CD8-positive, alpha-beta memory T cell (primary cell): ENCODE measurements around the gene TNFRSF11A. TPM values are rescaled to one million over a fixed set of nuclear protein-coding genes. Genes with fewer than 3 reads are reported as not detected.
A peak's percentile ranks its signal among the peaks of the same experiment; 100 is the strongest.

Source experiments
- CTCF ChIA-PET: fragments of 350-600 bp; sonication (Branson Sonifier 250); formaldehyde crosslinking; loops from one replicate; lab custom pipeline; 2021; ENCODE audit warnings: antibody characterized with exemption; lab: Charles Lee
- POLR2A ChIA-PET: fragments of 350-600 bp; sonication (Branson Sonifier 250); formaldehyde crosslinking; loops from one replicate; lab custom pipeline; 2021; ENCODE audit warnings: antibody characterized with exemption; lab: Charles Lee
- DNase-seq, 5 donors: peaks; one replicate each; pipeline versions ENCODE4 v3.0.0 to v3.0.0-alpha.2; 2020 to 2022; ENCODE audit warnings: mixed read lengths in 1 of 5
- H3K27ac ChIP-seq: one replicate; pipeline ENCODE4 v1.7.0; 2013; ENCODE audit warnings: low read depth, mild to moderate bottlenecking, low read length, moderate library complexity
- H3K27me3 ChIP-seq: 2 replicates; pipeline ENCODE4 v1.7.0; 2013; ENCODE audit warnings: low read length, mild to moderate bottlenecking; ENCODE audit not compliant: insufficient read depth, poor library complexity, severe bottlenecking
- H3K36me3 ChIP-seq: 2 replicates; pipeline ENCODE4 v1.7.0; 2013; ENCODE audit warnings: mild to moderate bottlenecking, low read length, moderate library complexity; ENCODE audit not compliant: insufficient read depth
- H3K4me1 ChIP-seq: 2 replicates; pipeline ENCODE4 v1.7.0; 2013; ENCODE audit warnings: mild to moderate bottlenecking, low read length, moderate library complexity; ENCODE audit not compliant: insufficient read depth
- H3K4me3 ChIP-seq: 2 replicates; pipeline ENCODE4 v1.7.0; 2013; ENCODE audit warnings: mild to moderate bottlenecking, low read length
- H3K9me3 ChIP-seq: 2 replicates; pipeline ENCODE4 v1.7.0; 2013; ENCODE audit warnings: mild to moderate bottlenecking, low read length
- H3K27ac Mint-ChIP-seq, 8 donors: one replicate each; pipeline ENCODE4 v1.8.0; 2020 to 2021; ENCODE audit warnings: mixed read lengths in 8 of 8, mild to moderate bottlenecking in 6 of 8, inconsistent platforms in 3 of 8, moderate library complexity in 3 of 8
- H3K27me3 Mint-ChIP-seq, 2 donors: one replicate each; pipeline ENCODE4 v1.8.0; 2020 to 2021; ENCODE audit warnings: mixed read lengths in 2 of 2, mild to moderate bottlenecking in 1 of 2, moderate library complexity in 1 of 2
- H3K36me3 Mint-ChIP-seq, 3 donors: one replicate each; pipeline ENCODE4 v1.8.0; 2020 to 2021; ENCODE audit warnings: mixed read lengths in 3 of 3, inconsistent platforms in 1 of 3, mild to moderate bottlenecking in 1 of 3
- H3K4me1 Mint-ChIP-seq, 3 donors: one replicate each; pipeline ENCODE4 v1.8.0; 2020 to 2021; ENCODE audit warnings: mixed read lengths in 3 of 3, inconsistent platforms in 1 of 3, mild to moderate bottlenecking in 1 of 3
- H3K4me3 Mint-ChIP-seq, 7 donors: one replicate each; pipeline ENCODE4 v1.8.0; 2020 to 2021; ENCODE audit warnings: mixed read lengths in 7 of 7, mild to moderate bottlenecking in 6 of 7, moderate library complexity in 4 of 7, inconsistent platforms in 2 of 7
- H3K9me3 Mint-ChIP-seq, 5 donors: one replicate each; pipeline ENCODE4 v1.8.0; 2020 to 2022; ENCODE audit warnings: mixed read lengths in 5 of 5, mild to moderate bottlenecking in 3 of 5, moderate library complexity in 2 of 5, inconsistent platforms in 1 of 5
- polyA plus RNA-seq: library from polyadenylated mRNA; unstranded; fragments of 300-500 nt; fragmentation: Illumina TruSeq; gene quantifications from one replicate; pipeline ENCODE4 v1.2.3, GENCODE V29; 2021
- total RNA-seq, 2 experiments: library from RNA; stranded (reverse); gene quantifications; one replicate each; pipeline ENCODE4 v1.2.3, GENCODE V29; 2021

TNFRSF11A gene
- total and polyA plus RNA-seq, 3 experiments from 2014 or later = 0.12 to 3.1 (median 2.5) TPM

GRCh38 chr18:62285281-62285680 lies 39.8 kb upstream of the TNFRSF11A start:
- Histone ChIP-seq H3K4me1 (no peaks in the 10 kb centered on the region), H3K27ac (no peak overlapping the region), H3K9me3 (no peaks in the 10 kb centered on the region), H3K4me3 (no peak overlapping the region), H3K36me3 (peaks cover 24% of the 10 kb centered on the region), H3K27me3 (no peaks in the 10 kb centered on the region)
- no peak overlapping the region for H3K4me3 Mint-ChIP-seq
- POLR2A ChIA-PET = no interaction called here
- peaks cover 0 to 7% (median 2%) of the 10 kb centered on the region in 3 donors for H3K4me1 Mint-ChIP-seq
- H3K27ac Mint-ChIP-seq = peak overlapping the region in 1 of 8 donors; percentile 19
- DNase-seq = no peak
- H3K36me3 Mint-ChIP-seq = peaks cover 12 to 82% (median 13%) of the 10 kb centered on the region in 3 donors
- CTCF ChIA-PET = no interaction called here
- no peaks in the 10 kb centered on the region for H3K9me3 Mint-ChIP-seq
- no peaks in the 10 kb centered on the region for H3K27me3 Mint-ChIP-seq

DNA sequence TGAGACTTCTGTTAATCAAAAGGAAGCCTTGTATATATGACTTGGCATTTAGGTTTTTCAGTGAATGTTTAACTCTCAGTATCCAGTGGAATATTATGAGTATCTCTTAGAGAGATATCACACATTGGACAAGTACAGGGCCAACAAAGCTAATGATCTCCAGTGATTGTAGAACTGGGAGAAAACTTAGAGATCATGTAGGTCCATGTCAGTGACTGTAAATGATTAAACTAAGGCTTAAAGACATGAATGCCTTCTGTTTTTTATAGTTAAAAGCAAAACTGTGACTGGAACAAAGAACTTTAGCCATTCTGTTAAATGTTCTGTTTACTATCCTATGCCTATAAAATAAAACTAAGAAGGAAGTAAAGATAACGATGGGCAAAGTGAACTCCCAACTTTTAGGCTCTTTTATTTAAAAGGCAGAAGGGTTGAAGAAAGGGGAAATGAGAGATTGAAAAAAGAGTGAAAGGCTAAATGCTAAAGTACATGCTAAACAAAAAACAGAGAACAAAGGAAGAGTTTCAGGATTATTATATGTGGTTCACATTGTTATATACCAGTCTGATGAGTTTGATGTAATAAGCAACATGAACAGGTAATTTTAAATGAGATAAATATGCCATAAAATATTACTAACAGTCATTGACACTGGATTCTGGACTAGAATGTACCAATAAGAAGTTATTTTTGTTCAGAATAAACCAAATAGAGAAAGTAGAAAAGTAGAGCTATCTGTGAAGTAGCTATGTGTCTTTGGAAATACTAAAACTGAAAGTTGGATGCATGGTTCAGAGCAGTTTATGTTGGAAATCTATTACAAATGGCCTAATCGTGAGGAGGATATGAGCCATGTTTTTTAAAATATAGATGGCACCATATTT lies 37.1 kb upstream of the TNFRSF11A start:
- peak overlapping the region in 1 of 8 donors; percentile 80 for H3K27ac Mint-ChIP-seq
- ChIA-PET CTCF (no interaction called here), POLR2A (no interaction called here)
- peaks cover 15% of the 10 kb centered on the region for H3K36me3 ChIP-seq
- no peak overlapping the region for H3K4me3 Mint-ChIP-seq
- no peak overlapping the region for H3K4me3 ChIP-seq
- H3K27ac ChIP-seq = no peak overlapping the region
- H3K27me3 Mint-ChIP-seq = no peaks in the 10 kb centered on the region
- H3K27me3 ChIP-seq = no peaks in the 10 kb centered on the region
- no peaks in the 10 kb centered on the region for H3K9me3 ChIP-seq
- DNase-seq = no peak
- no peaks in the 10 kb centered on the region for H3K9me3 Mint-ChIP-seq
- peaks cover 0 to 7% (median 0%) of the 10 kb centered on the region in 3 donors for H3K4me1 Mint-ChIP-seq
- peaks cover 10 to 67% (median 13%) of the 10 kb centered on the region in 3 donors for H3K36me3 Mint-ChIP-seq
- H3K4me1 ChIP-seq = no peaks in the 10 kb centered on the region

- Mint-ChIP-seq H3K27ac (no peak overlapping the region), H3K4me1 (peaks cover 0 to 7% (median 0%) of the 10 kb centered on the region in 3 donors), H3K9me3 (no peaks in the 10 kb centered on the region), H3K27me3 (no peaks in the 10 kb centered on the region), H3K4me3 (no peak overlapping the region), H3K36me3 (peaks cover 7 to 61% (median 11%) of the 10 kb centered on the region in 3 donors)
- CTCF ChIA-PET = no interaction called here
- no peaks in the 10 kb centered on the region for H3K9me3 ChIP-seq
- peaks cover 13% of the 10 kb centered on the region for H3K36me3 ChIP-seq
- H3K4me3 ChIP-seq = no peak overlapping the region
- no peak overlapping the region for H3K27ac ChIP-seq
- no peak for DNase-seq
- no peaks in the 10 kb centered on the region for H3K4me1 ChIP-seq
- POLR2A ChIA-PET = no interaction called here
- H3K27me3 ChIP-seq = no peaks in the 10 kb centered on the region
Measured at GRCh38 chr18:62288665-62289008, 36.5 kb upstream of the TNFRSF11A start.

DNA sequence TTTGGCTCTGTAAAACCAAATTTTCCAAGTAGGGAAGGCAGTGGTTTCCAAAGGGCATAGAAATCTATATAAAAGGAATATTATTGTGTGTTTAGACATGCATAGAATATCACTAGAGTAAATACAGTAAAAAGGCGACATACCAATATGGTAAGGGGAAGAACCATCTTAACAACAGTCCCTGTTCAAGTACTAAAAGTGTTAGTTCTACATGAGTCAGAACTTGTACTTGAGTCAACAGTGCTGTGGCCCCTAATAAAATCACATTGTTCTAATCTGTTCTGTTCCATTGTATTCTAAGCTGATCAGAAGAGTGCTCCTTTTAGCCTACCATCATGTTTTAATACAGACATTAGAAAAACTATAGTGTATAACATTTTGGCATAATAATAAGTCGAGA lies 36.1 kb upstream of the TNFRSF11A start:
- no peak overlapping the region for H3K27ac Mint-ChIP-seq
- Histone ChIP-seq H3K4me3 (no peak overlapping the region), H3K9me3 (no peaks in the 10 kb centered on the region), H3K4me1 (no peaks in the 10 kb centered on the region), H3K36me3 (peaks cover 13% of the 10 kb centered on the region), H3K27ac (no peak overlapping the region), H3K27me3 (no peaks in the 10 kb centered on the region)
- no peak overlapping the region for H3K4me3 Mint-ChIP-seq
- no peak for DNase-seq
- H3K36me3 Mint-ChIP-seq = peaks cover 4 to 61% (median 9%) of the 10 kb centered on the region in 3 donors
- peaks cover 0 to 7% (median 2%) of the 10 kb centered on the region in 3 donors for H3K4me1 Mint-ChIP-seq
- ChIA-PET CTCF (no interaction called here), POLR2A (no interaction called here)
- no peaks in the 10 kb centered on the region for H3K27me3 Mint-ChIP-seq
- H3K9me3 Mint-ChIP-seq = no peaks in the 10 kb centered on the region

DNA sequence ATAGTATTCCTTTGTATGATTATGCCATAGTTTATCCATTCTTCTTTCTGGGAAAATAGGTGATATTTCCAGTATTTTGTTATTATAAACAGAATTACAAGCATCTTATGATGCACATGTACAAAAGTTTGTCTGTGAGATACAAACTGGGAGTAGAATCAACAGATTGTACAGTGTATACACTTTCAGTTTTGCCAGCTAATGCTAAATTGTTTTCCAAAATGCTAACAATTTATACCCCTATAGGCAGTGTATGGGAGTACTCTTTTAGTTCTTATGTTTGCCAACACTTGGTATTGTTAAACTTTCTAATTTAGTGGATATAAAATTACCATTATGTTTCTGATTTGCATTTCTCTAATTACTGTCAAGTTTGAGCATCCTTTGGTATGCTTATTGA lies 31.0 kb upstream of the TNFRSF11A start:
- peaks cover 0 to 2% (median 0%) of the 10 kb centered on the region in 3 donors for H3K4me1 Mint-ChIP-seq
- Histone ChIP-seq H3K27ac (no peak overlapping the region), H3K27me3 (no peaks in the 10 kb centered on the region), H3K9me3 (no peaks in the 10 kb centered on the region), H3K36me3 (peaks cover 10% of the 10 kb centered on the region), H3K4me1 (no peaks in the 10 kb centered on the region), H3K4me3 (no peak overlapping the region)
- H3K27ac Mint-ChIP-seq = no peak overlapping the region
- POLR2A ChIA-PET = no interaction called here
- H3K27me3 Mint-ChIP-seq = no peaks in the 10 kb centered on the region
- CTCF ChIA-PET = no interaction called here
- DNase-seq = no peak
- H3K9me3 Mint-ChIP-seq = no peaks in the 10 kb centered on the region
- peaks cover 0 to 41% (median 10%) of the 10 kb centered on the region in 3 donors for H3K36me3 Mint-ChIP-seq
- no peak overlapping the region for H3K4me3 Mint-ChIP-seq

DNA sequence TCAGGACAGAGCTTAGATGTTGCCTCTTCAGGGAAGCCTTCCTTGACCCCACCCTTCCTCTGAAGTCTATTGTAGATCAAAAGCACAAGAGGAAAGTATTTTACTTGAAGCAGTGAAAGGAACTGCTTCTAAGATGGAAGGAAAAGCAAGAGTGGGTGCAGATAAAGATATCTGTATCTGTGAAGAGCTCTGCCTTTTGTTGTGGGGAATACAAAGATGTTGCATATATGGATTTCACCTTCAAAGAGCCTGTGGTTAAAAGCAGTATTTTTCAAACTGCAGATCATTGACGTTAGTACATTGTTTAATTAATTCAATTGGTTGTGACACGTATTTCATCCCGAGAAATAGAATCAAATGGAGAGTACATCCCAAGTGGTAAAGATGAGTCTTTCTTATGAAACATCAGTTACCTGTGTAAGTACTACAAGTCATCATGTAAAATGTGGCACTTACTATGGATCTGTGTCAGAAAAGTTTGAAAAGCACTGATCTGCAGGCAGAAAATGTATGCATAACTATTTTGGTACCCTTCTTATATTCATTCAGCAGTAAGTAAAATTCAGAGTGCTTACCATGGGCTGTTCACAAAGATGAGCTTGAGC lies 24.6 kb upstream of the TNFRSF11A start:
- H3K27me3 Mint-ChIP-seq = no peaks in the 10 kb centered on the region
- CTCF ChIA-PET = no interaction called here
- no peaks in the 10 kb centered on the region for H3K9me3 Mint-ChIP-seq
- no peak overlapping the region for H3K4me3 Mint-ChIP-seq
- H3K4me1 Mint-ChIP-seq = peaks cover 0 to 11% (median 5%) of the 10 kb centered on the region in 3 donors
- POLR2A ChIA-PET = no interaction called here
- Histone ChIP-seq H3K36me3 (peaks cover 22% of the 10 kb centered on the region), H3K27ac (no peak overlapping the region), H3K9me3 (no peaks in the 10 kb centered on the region), H3K4me1 (peaks cover 4% of the 10 kb centered on the region), H3K4me3 (no peak overlapping the region), H3K27me3 (no peaks in the 10 kb centered on the region)
- peak overlapping the region in 2 of 8 donors; percentile 5 to 24 for H3K27ac Mint-ChIP-seq
- DNase-seq = no peak
- peaks cover 0 to 76% (median 31%) of the 10 kb centered on the region in 3 donors for H3K36me3 Mint-ChIP-seq

DNA sequence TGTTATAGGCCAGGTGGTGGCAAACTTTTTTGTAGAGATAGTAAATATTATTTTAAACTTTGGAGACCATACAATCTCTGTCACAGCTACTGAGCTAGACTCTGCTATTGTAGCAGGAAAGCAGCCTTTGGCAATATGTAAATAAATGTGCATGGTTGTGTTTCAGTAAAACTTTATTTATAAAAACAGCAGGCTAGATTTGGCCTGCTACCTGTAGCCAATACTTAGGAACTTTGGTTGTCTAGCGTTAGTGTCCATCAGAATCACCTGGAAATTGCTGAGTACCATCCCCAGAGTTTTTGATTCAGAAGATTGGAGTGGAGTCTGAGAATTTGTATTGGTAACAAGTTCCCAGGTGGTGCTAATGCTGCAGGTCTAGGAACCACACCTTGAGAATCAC lies 23.8 kb upstream of the TNFRSF11A start:
- Histone ChIP-seq H3K27ac (no peak overlapping the region), H3K27me3 (no peaks in the 10 kb centered on the region), H3K4me1 (peaks cover 4% of the 10 kb centered on the region), H3K4me3 (no peak overlapping the region), H3K9me3 (no peaks in the 10 kb centered on the region), H3K36me3 (peaks cover 22% of the 10 kb centered on the region)
- no peak overlapping the region for H3K4me3 Mint-ChIP-seq
- peaks cover 0 to 11% (median 5%) of the 10 kb centered on the region in 3 donors for H3K4me1 Mint-ChIP-seq
- H3K9me3 Mint-ChIP-seq = no peaks in the 10 kb centered on the region
- no peak overlapping the region for H3K27ac Mint-ChIP-seq
- H3K36me3 Mint-ChIP-seq = peaks cover 0 to 78% (median 32%) of the 10 kb centered on the region in 3 donors
- H3K27me3 Mint-ChIP-seq = no peaks in the 10 kb centered on the region
- ChIA-PET CTCF (no interaction called here), POLR2A (no interaction called here)
- no peak for DNase-seq

DNA sequence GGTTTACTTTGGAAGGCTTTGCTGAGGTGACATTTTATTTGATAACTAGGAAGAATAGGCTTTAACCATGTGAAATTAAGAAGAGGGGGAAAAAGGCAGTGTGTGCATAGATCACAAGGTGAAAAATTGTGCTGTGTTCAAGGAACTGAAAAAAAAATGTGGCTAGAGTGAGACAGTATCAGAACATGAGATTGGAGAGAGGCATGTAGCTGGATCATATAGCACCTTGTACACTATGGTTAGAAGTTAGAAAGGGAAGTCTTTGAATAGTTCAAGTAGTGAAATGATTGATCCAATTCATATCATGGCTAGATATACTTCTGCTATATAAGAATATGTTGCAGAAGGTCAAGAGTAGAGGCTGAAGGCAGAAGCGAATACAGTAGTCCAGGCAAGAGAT lies 12.3 kb upstream of the TNFRSF11A start:
- ChIA-PET POLR2A (no interaction called here), CTCF (no interaction called here)
- no peak overlapping the region for H3K27ac ChIP-seq
- no peak overlapping the region for H3K4me3 Mint-ChIP-seq
- no peak for DNase-seq
- no peaks in the 10 kb centered on the region for H3K27me3 ChIP-seq
- H3K4me1 ChIP-seq = no peaks in the 10 kb centered on the region
- no peak overlapping the region for H3K4me3 ChIP-seq
- no peaks in the 10 kb centered on the region for H3K9me3 ChIP-seq
- no peaks in the 10 kb centered on the region for H3K27me3 Mint-ChIP-seq
- no peak overlapping the region for H3K27ac Mint-ChIP-seq
- peaks cover 0 to 17% (median 1%) of the 10 kb centered on the region in 3 donors for H3K36me3 Mint-ChIP-seq
- H3K9me3 Mint-ChIP-seq = no peaks in the 10 kb centered on the region
- no peaks in the 10 kb centered on the region for H3K4me1 Mint-ChIP-seq
- H3K36me3 ChIP-seq = peaks cover 4% of the 10 kb centered on the region
